Dermis microvascular lymphatic vessel endothelial cell (primary cell): Measurements from ENCODE around the gene TGFBR3. TPM values are rescaled to one million over a fixed set of nuclear protein-coding genes. Genes with fewer than 3 reads are reported as not detected.

Experiments
- DNase-seq, 2 donors: peaks; one replicate each; pipeline versions ENCODE4 v3.0.0 to v3.0.0-alpha.2; 2010; ENCODE audit warnings: low read depth in 2 of 2
- total RNA-seq: library from RNA; depleted of rRNA; stranded (reverse); fragments of >200 nt; gene quantifications from 2 replicates; pipeline ENCODE4 v1.2.1, GENCODE V29; 2014

Gene TGFBR3
- total RNA-seq, 1 donor from 2014 or later: 8.3 TPM

GRCh38 chr1:91803847-91804545 is 82.0 kb downstream of the TGFBR3 start:
- peak; percentile 56 to 83 for DNase-seq

DNA sequence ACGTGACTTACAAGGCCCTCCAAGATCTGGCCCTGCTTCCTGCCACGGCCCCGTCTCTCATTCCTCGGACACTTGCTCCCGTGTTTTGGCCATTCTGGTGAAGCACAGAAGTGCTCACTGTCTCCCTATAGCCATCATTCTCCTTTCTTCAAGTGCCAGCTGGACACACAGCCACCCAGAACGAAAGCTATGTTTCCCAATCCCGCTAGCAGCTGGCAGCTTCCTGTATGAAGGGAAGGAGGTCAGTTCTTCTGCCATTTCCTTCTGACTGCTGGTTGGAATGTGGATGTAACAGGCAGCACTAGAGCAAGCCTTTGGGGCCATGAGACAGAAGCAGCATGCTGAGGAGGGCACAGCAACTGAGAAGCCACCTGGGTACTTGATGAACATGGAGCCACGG is 82.8 kb downstream of the TGFBR3 start:
- no peak for DNase-seq

DNA sequence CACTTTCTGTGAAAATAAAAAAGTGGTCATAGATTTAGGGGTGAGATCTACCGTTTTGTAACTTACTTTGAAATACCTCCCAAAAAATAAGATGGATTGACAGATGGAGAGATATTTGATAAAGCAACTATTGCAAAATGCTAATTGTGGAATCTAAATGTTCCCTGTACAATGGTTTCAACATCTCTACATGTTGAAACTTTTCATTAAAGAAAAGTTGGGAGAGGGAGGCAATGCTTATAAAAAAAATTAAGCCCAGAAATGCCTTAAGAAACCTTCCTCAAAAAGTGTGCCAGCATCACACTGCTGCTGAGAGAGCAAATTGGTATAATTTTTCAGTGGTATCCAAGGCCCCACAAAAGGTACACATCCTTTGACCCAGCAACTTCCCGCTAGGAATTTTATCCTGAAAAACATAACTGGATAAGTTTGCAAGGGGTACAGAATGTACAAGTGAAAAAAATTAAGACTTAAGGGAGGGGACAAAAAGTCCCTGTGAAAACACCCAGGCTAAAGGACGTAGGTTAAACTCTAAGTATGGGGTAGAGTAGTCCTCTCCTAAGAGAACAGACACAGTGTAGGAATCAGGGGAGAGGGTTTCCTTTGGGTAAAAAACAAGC is 84.3 kb downstream of the TGFBR3 start:
- no peak for DNase-seq

GRCh38 chr1:91799863-91800262 is 86.1 kb downstream of the TGFBR3 start:
- no peak for DNase-seq

DNA sequence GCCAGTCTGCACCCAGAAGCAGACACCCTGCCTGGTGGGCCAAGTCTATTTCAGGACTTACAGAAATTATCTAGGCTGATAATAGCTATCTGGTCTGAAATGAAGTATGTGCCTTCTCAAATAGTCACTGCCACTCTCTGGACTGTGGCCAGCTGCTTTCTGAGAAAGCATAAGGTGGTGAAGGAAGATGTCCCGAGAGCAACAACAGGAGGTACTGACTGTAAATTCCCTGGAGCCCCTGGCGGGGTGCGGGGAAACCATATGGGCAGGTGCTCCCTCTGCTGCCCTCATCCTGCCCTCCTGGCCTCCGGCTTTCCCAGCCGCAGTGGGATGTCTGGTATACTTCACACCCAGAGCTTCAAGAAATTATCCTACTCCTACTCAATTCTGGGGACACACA is 86.8 kb downstream of the TGFBR3 start:
- no peak for DNase-seq

- DNase-seq: no peak
These were observed 87.2 kb downstream of the TGFBR3 start for GRCh38 chr1:91798740-91799139.

DNA sequence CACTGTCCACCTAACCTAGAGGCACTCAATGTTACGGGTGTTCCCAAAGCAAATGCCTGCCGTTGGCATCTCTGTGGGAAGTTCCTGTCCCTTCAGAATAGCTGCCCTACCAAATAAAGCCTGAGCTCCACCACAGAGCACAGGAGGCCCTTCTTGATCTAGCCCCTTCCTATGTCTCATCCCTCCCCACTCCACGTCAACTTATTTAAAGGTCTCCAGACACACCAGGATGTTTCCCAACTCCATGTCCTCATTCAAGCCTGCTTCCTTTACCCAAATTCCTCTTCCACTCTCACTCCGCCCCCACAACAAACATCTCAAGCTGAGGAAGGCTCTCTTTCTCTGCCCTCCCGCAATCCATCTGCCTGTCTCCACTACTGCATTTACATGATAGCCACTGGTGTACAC is 87.7 kb downstream of the TGFBR3 start:
- no peak for DNase-seq

GRCh38 chr1:91797164-91797563 is 88.8 kb downstream of the TGFBR3 start:
- DNase-seq: no peak

- no peak for DNase-seq
These were observed 89.6 kb downstream of the TGFBR3 start for GRCh38 chr1:91796390-91796654.

GRCh38 chr1:91795591-91796389 is 90.2 kb downstream of the TGFBR3 start:
- peak in 1 of 2 donors; percentile 49 for DNase-seq

GRCh38 chr1:91793877-91794276 is 92.1 kb downstream of the TGFBR3 start:
- DNase-seq: no peak

DNA sequence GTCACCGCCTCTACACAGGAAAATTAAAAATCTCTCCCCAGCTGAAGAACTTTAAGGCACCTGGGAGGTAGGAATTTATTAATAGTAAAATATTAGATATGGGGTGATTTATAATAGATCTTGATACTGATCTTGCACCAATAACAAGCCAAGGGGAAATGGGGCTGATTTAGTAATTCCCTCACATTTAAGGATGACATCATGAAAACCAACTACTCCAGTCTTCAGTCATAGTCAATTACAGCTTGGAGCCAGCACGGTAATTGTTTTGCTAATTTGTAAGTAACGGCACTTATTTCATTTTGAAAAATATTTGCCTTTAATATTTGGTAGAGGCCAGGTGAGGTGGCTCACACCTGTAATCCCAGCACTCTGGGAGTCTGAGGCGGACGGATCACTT is 92.8 kb downstream of the TGFBR3 start:
- DNase-seq: no peak

GRCh38 chr1:91792489-91793071 is 93.4 kb downstream of the TGFBR3 start:
- peak; percentile 53 to 87 for DNase-seq

DNA sequence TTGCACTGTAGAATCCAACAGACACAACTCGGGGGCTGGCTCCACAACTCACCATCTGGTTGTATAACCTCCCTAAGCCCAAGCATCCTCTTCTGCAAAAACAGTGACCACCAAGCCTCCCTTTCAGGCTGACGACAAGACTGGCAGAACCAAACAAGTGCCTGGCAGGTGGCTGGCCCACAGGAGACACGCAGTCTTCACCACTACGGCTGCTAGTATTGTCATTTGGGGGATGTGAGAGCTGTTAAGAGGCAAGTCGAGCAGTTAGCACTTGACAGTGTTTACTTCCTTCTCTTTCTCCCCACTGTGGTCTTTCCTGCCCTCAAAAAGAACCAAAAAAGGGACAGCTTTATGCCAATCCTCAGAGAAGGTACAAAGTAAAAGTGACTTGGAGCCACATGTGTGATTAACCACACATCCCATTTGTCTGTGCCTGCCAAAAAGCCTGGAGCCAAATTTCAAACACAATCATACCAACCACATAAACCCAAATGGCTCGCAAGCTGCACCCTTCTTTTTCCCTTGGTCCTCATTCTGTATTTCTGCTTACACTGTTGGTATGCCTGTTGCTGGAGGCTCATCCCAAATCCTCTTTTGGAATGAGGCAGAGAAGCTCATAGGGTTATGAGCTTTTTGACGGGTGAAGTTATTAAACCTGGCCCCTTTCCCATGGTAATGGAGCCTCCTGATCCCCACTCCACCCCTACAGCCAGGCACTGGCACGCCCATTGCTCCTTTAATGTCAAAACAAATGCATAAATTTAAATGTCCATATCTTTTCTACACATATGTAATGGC is 94.1 kb downstream of the TGFBR3 start:
- no peak for DNase-seq

DNA sequence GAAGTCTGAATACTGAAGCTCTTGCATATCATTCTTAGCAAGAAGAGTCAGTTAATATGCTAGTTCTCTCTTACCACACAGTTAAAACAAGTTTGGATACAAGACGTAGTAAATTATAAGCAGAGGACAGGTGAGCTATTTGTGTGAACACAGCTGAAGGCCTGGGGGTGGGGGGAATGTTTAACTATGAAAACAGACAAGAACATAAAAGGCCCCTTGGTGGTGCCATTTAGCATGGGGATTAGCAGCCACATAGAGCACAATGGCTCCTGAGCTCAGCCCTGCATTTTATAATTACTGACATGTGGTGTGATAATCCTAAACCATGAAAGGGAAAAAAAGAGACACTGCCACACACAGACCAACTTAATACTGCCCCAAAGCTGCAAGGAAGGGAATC is 94.8 kb downstream of the TGFBR3 start:
- DNase-seq: no peak

GRCh38 chr1:91790392-91790791 is 95.6 kb downstream of the TGFBR3 start:
- peak; percentile 22 to 81 for DNase-seq

DNA sequence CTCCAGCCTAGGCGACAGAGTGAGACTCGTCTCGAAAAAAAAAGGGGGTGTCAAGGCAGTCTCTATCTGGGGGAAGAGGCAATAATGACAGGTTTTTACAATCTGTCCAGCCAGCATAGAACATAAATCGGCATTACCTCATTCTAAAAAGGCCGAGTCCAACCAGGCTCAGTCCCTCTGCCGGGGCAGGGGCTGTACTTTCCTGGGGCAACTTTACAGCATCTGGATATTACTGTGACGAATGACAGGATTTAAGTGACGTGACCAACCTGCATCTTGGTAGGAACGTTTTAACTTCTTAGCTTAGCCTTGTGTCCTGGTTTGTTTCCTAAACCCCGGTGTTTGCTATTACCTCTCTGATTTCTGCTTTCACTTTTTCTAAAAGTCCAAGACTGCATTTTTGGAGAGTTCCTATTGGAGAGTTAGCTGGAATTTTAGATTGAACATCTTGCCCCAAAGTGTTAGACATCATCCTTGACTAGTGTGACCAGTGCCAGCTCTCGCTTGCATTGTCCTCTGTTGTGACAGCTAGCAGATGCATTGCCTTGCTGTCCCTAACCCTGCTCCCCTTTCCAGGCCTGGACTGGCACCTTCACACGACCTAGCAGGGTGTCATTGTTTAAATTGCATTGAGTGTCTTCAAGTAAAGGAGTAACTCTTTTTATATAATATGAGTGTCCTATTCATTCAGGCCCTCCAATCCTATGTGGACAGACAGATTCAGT is 96.5 kb downstream of the TGFBR3 start:
- DNase-seq: no peak

- no peak for DNase-seq
These were observed 98.0 kb downstream of the TGFBR3 start for GRCh38 chr1:91787919-91788318.

GRCh38 chr1:91784616-91785015 is 101.3 kb downstream of the TGFBR3 start:
- peak in 1 of 2 donors; percentile 26 for DNase-seq

DNA sequence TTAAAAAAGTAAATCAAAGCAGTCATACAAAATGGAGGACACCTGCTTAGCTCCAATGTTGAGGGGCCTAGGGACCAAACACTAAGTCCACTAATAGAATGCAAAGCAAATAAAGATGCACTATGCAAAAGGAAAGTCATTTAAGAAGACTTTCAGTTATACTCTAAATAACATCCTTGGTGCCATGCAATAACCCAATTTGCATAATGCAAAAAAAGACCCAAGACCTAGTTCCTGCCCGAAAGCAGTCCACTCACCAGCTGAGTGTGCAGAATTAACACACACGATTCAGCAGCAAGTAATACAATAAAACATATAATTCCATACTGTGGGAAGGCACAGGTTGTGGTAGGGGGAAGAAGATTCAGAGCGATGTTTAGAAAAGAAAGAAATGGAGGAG is 101.8 kb downstream of the TGFBR3 start:
- no peak for DNase-seq
